Keratinocyte (primary cell): ENCODE measurements around the gene CTNND2. TPM values are rescaled to one million over a fixed set of nuclear protein-coding genes. Genes with fewer than 3 reads are reported as not detected.

ENCODE experiments used
- DNase-seq: peaks from one replicate; pipeline ENCODE4 v3.0.0-alpha.2; 2011; ENCODE audit warnings: low read depth, missing footprints, low spot score
- FAIRE-seq: peaks from 2 replicates; lab custom pipeline; 2011; peaks lifted over from hg19 to GRCh38; lab: Jason Lieb, UNC
- H2AFZ ChIP-seq: 2 replicates; pipeline ENCODE4 v1.6.0; 2012; ENCODE audit warnings: low read length, control low read depth, inconsistent platforms; ENCODE audit not compliant: control insufficient read depth
- H3K27ac ChIP-seq: 2 replicates; pipeline ENCODE4 v1.5.1; 2011; ENCODE audit warnings: low read length; ENCODE audit not compliant: control insufficient read depth, insufficient read depth
- H3K27me3 ChIP-seq: 3 replicates; pipeline ENCODE4 v1.6.0; 2011; ENCODE audit warnings: low read length; ENCODE audit not compliant: control insufficient read depth, insufficient read depth; ENCODE audit errors: extremely low read depth
- H3K36me3 ChIP-seq, 2 experiments: 2 replicates in 1 of 2; 3 replicates in 1 of 2; pipeline ENCODE4 v1.5.1; 2011; ENCODE audit warnings: low read length in 2 of 2, mild to moderate bottlenecking in 1 of 2; ENCODE audit not compliant: control insufficient read depth in 2 of 2, insufficient read depth in 2 of 2; ENCODE audit errors: extremely low read depth in 1 of 2
- H3K4me1 ChIP-seq: 3 replicates; pipeline ENCODE4 v1.5.1; 2011; ENCODE audit warnings: low read length; ENCODE audit not compliant: control insufficient read depth, insufficient read depth; ENCODE audit errors: extremely low read depth
- H3K4me2 ChIP-seq: 3 replicates; pipeline ENCODE4 v1.6.0; 2011; ENCODE audit warnings: low read depth, low read length; ENCODE audit not compliant: control insufficient read depth, insufficient read depth; ENCODE audit errors: extremely low read depth
- H3K4me3 ChIP-seq, 3 experiments: fragments of 200-600 bp in 1 of 3; sonication (generic) in 1 of 3; 2 replicates in 2 of 3; 3 replicates in 1 of 3; pipeline ENCODE4 v1.5.1; 2011 to 2016; ENCODE audit warnings: low read length in 3 of 3, mild to moderate bottlenecking in 3 of 3, control low read depth in 2 of 3, inconsistent platforms in 1 of 3, low read depth in 1 of 3, mixed read lengths in 1 of 3, mixed run types in 1 of 3, moderate library complexity in 1 of 3; ENCODE audit not compliant: control insufficient read depth in 2 of 3, insufficient read depth in 2 of 3; ENCODE audit errors: extremely low read depth in 1 of 3
- H3K79me2 ChIP-seq: 2 replicates; pipeline ENCODE4 v1.6.0; 2012; ENCODE audit warnings: low read length; ENCODE audit not compliant: control insufficient read depth, insufficient read depth
- H3K9ac ChIP-seq: 3 replicates; pipeline ENCODE4 v1.6.0; 2011; ENCODE audit warnings: low read length; ENCODE audit not compliant: control insufficient read depth, insufficient read depth; ENCODE audit errors: extremely low read depth
- H3K9me1 ChIP-seq: 3 replicates; pipeline ENCODE4 v1.6.0; 2011; ENCODE audit warnings: low read length; ENCODE audit not compliant: control insufficient read depth, insufficient read depth; ENCODE audit errors: extremely low read depth
- H3K9me3 ChIP-seq: 2 replicates; pipeline ENCODE4 v1.5.1; 2012; ENCODE audit warnings: low read depth, low read length; ENCODE audit not compliant: control insufficient read depth
- H4K20me1 ChIP-seq: 3 replicates; pipeline ENCODE4 v1.6.0; 2011; ENCODE audit warnings: low read length; ENCODE audit not compliant: control insufficient read depth, insufficient read depth; ENCODE audit errors: extremely low read depth
- EZH2 ChIP-seq: IDR thresholded peaks from one replicate; pipeline ENCODE4 v1.6.1; 2012; ENCODE audit warnings: inconsistent platforms, mild to moderate bottlenecking, low read length, moderate library complexity
- dilution Hi-C: fragments of 300-500 bp; cut with MboI; formaldehyde crosslinking; loops from one replicate; pipeline ENCODE4 v1.7.0; 2020; ENCODE audit warnings: low sequenced_read_pairs; ENCODE audit not compliant: extremely low pct_ligation_motif_present
- polyA plus RNA-seq, 5 experiments: library from polyadenylated mRNA; depleted of rRNA in 3 of 5; stranded (reverse) in 3 of 5; stranded (forward) in 1 of 5; unstranded in 1 of 5; fragments of >200 nt; gene quantifications; 1 replicate in 1 of 5; 2 replicates in 3 of 5; 3 replicates in 1 of 5; pipeline versions ENCODE4 v1.2.1 to v1.2.3, GENCODE V29; 2011 to 2012; ENCODE audit warnings: missing spikeins in 2 of 5, low read depth in 1 of 5, low replicate concordance in 1 of 5
- TF ChIP-seq, protein P1 (sequence below), 3 experiments: IDR thresholded peaks in 1 of 3; conservative IDR thresholded peaks in 1 of 3; optimal IDR thresholded peaks in 1 of 3; 2 replicates in 2 of 3; 3 replicates in 1 of 3; pipeline versions ENCODE3 to v1.5.1; 2011; ENCODE audit warnings: low read length in 3 of 3, mild to moderate bottlenecking in 3 of 3, moderate library complexity in 2 of 3, control low read depth in 1 of 3, inconsistent platforms in 1 of 3; ENCODE audit not compliant: insufficient read depth in 2 of 3; ENCODE audit errors: extremely low read depth in 1 of 3

The CTNND2 gene
- polyA plus RNA-seq, 1 donor (not counting 4 experiments of a cell fraction or from before 2014, with no cell fraction given) = not detected

DNA sequence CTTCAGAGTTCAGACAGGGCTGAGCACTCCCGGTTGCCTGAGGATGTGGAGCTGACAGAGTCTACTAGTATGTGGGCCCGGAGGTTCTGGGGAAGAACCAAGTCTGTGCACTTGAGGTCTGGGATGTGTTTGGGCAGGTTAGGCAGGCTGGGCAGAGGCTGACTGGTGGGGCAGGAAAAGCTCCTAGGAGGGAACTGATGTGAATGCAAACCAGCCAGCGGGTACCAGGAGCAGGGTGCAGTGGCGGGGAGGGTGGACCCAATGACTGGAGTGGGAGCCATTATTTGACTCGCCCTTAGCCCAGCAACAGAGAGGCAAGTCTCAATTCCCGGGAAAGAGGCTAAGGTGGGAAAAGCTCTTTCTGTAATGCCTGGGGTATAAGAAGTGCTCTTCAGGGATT, 723.4 kb downstream of the CTNND2 start:
- Histone ChIP-seq H3K4me1 (no peaks in the 10 kb centered on the region), H4K20me1 (no peaks in the 10 kb centered on the region), H3K36me3 (no peaks in the 10 kb centered on the region), H3K27me3 (no peaks in the 10 kb centered on the region), H2AFZ (no peak overlapping the region), H3K79me2 (no peaks in the 10 kb centered on the region), H3K9me1 (no peaks in the 10 kb centered on the region), H3K4me3 (no peak overlapping the region), H3K27ac (no peak overlapping the region), H3K9ac (no peak overlapping the region), H3K9me3 (no peaks in the 10 kb centered on the region), H3K4me2 (no peak overlapping the region)
- FAIRE-seq (no peak), DNase-seq (no peak)
- dilution Hi-C loops = no loop called here
- no peak for TF ChIP-seq EZH2
- TF ChIP-seq, protein P1, sequence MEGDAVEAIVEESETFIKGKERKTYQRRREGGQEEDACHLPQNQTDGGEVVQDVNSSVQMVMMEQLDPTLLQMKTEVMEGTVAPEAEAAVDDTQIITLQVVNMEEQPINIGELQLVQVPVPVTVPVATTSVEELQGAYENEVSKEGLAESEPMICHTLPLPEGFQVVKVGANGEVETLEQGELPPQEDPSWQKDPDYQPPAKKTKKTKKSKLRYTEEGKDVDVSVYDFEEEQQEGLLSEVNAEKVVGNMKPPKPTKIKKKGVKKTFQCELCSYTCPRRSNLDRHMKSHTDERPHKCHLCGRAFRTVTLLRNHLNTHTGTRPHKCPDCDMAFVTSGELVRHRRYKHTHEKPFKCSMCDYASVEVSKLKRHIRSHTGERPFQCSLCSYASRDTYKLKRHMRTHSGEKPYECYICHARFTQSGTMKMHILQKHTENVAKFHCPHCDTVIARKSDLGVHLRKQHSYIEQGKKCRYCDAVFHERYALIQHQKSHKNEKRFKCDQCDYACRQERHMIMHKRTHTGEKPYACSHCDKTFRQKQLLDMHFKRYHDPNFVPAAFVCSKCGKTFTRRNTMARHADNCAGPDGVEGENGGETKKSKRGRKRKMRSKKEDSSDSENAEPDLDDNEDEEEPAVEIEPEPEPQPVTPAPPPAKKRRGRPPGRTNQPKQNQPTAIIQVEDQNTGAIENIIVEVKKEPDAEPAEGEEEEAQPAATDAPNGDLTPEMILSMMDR (optimal IDR thresholded peaks at IDR 0.05 in 1 of 3, IDR thresholded peaks at IDR 0.05 in 1 of 3, conservative IDR thresholded peaks at IDR 0.05 in 1 of 3; ENCODE audit: extremely low read depth in 1 of 3, insufficient read depth in 2 of 3, low read length in 3 of 3) = no peak

DNA sequence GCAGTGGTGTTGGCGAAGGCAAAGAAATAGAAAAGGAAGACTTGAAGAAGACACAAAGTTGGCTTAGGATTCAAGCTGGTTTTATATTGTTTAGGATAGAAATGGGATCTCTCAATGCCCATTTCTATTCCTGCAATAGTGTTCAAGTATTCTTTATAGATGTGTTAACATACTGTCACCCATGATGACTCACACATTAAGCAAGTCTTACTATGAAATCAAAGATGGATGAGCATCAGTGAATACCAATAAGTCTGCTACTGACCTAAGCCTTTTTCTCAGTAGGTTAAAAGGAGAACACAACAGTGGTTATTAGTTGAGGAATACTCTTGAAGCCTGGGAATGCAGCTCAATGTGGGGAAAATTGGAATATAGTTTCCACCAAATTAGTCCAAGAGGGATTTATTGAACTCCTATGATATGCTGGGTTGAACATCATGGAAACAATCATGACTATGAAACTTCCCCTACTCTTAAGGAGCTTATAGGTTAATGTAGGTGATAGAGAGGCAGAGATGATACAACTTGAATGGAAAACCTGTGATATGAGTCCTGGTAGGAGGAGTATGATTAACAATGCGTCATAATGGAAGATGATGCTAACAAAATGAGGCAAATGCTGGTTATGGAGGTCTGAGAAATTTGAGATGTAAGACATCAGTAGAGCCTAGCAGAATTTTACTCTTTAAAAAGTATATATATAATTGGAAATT, 726.1 kb downstream of the CTNND2 start:
- Histone ChIP-seq H3K4me1 (no peaks in the 10 kb centered on the region), H3K9me3 (no peaks in the 10 kb centered on the region), H3K27me3 (no peaks in the 10 kb centered on the region), H3K9me1 (no peaks in the 10 kb centered on the region), H4K20me1 (no peaks in the 10 kb centered on the region), H3K27ac (no peak overlapping the region), H3K36me3 (no peaks in the 10 kb centered on the region), H2AFZ (no peak overlapping the region), H3K79me2 (no peaks in the 10 kb centered on the region), H3K4me3 (no peak overlapping the region), H3K9ac (no peak overlapping the region), H3K4me2 (no peak overlapping the region)
- TF ChIP-seq, protein P1 (optimal IDR thresholded peaks at IDR 0.05 in 1 of 3, IDR thresholded peaks at IDR 0.05 in 1 of 3, conservative IDR thresholded peaks at IDR 0.05 in 1 of 3; ENCODE audit: extremely low read depth in 1 of 3, insufficient read depth in 2 of 3, low read length in 3 of 3) = no peak
- no peak for TF ChIP-seq EZH2
- no peak for FAIRE-seq
- DNase-seq = no peak
- dilution Hi-C loops = no loop called here
